ENCODE results near the gene HSPA1A. TPM values are rescaled to one million over a fixed set of nuclear protein-coding genes. Genes with fewer than 3 reads are reported as not detected.
A peak's percentile ranks its signal among the peaks of the same experiment; 100 is the strongest.

HSPA1A gene
- total and polyA plus RNA-seq, 9 of the 15 experiments (the other 6 are each of a cell fraction or from before 2014, with no cell fraction given), result 2.2 to 273 (median 107) TPM

DNA sequence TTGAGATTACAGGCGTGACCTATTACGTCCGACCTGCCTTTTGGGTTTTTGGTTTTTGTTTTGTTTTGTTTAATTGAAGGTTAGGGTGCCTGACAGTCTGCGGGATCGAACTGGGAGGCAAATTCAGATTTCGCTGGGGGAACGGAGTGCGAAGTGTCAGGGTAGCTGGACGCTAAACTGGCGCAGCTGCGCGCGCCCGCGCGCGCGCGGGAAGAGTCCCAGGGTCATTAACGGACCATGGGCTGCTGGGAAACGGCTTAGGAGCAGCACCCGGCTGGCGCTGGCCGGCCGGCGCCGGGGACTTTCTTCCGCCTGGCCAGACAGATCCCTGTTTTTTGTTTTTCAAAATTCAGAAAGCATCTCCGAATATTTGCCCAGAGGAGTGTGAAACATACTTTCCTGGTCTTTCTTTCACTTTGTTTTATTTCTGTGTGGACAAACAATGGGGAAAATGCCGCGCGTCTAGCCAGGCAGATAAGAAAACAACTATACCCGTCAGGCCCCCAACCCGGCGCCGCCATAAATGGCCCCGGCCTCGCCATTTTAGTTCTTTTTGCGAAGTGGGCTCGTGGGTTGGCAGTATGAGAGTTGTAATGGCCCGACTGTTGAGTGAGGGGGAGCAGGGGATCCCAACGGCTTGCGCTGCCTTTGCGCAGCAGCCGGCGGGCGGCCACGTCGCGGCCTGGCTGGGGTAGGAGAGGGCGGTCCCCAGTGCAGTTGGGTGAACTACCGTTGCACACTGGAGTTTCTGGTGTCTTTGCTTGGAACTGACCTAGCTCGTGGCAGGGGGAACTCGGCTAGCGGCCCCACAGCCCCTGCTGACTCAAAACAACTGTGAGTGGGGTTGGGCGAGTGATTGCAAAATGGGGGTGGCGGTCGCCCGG, 19.3 kb downstream of the HSPA1A start (continued):
- TF ChIP-seq HNRNPLL (IDR thresholded peaks at IDR 0.05; ENCODE audit: low read depth, low read length, poor library complexity, severe bottlenecking) (peak; percentile 87), RNF2 (IDR thresholded peaks at IDR 0.05) (peak; percentile 77; the same call in 1 of the 2 replicates), GTF2A2 (tag; IDR thresholded peaks at IDR 0.05) (peak; percentile 97), NEUROD1 (IDR thresholded peaks at IDR 0.05; ENCODE audit: borderline replicate concordance, low read depth, low read length, partially characterized antibody) (peak; percentile 28), ZNF583 (CRISPR knock-in tag; IDR thresholded peaks at IDR 0.05) (peak; percentile 93), ZBED1 (IDR thresholded peaks at IDR 0.05) (peak; percentile 90), ZNF224 (CRISPR knock-in tag; IDR thresholded peaks at IDR 0.05) (peak; percentile 87), ETV6 (IDR thresholded peaks at IDR 0.05; ENCODE audit: borderline replicate concordance in 1 of 2, low read depth in 2 of 2, low read length in 1 of 2) (peak in 1 of 2 experiments; percentile 49; a peak in 1 of 4 replicates), ETV6 (CRISPR knock-in tag; IDR thresholded peaks at IDR 0.05; ENCODE audit: borderline replicate concordance) (peak; percentile 47; the same call in 1 of the 2 replicates), ZBTB17 (CRISPR knock-in tag; IDR thresholded peaks at IDR 0.05) (peak; percentile 90), ETS2 (tag; IDR thresholded peaks at IDR 0.05; ENCODE audit: borderline replicate concordance, poor library complexity, severe bottlenecking) (no peak), ZBTB1 (CRISPR knock-in tag; IDR thresholded peaks at IDR 0.05; ENCODE audit: borderline replicate concordance, low read depth) (peak; percentile 91), ZNF76 (CRISPR knock-in tag; IDR thresholded peaks at IDR 0.05; ENCODE audit: borderline replicate concordance) (peak; percentile 94), KLF6 (CRISPR knock-in tag; IDR thresholded peaks at IDR 0.05; ENCODE audit: borderline replicate concordance) (no peak; the same call in 1 of the 2 replicates)
- TF ChIP-seq, protein P1, sequence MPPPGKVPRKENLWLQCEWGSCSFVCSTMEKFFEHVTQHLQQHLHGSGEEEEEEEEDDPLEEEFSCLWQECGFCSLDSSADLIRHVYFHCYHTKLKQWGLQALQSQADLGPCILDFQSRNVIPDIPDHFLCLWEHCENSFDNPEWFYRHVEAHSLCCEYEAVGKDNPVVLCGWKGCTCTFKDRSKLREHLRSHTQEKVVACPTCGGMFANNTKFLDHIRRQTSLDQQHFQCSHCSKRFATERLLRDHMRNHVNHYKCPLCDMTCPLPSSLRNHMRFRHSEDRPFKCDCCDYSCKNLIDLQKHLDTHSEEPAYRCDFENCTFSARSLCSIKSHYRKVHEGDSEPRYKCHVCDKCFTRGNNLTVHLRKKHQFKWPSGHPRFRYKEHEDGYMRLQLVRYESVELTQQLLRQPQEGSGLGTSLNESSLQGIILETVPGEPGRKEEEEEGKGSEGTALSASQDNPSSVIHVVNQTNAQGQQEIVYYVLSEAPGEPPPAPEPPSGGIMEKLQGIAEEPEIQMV (tag; conservative IDR thresholded peaks at IDR 0.05; ENCODE audit: low read depth), result peak; percentile 57
- TF ChIP-seq, protein P2, sequence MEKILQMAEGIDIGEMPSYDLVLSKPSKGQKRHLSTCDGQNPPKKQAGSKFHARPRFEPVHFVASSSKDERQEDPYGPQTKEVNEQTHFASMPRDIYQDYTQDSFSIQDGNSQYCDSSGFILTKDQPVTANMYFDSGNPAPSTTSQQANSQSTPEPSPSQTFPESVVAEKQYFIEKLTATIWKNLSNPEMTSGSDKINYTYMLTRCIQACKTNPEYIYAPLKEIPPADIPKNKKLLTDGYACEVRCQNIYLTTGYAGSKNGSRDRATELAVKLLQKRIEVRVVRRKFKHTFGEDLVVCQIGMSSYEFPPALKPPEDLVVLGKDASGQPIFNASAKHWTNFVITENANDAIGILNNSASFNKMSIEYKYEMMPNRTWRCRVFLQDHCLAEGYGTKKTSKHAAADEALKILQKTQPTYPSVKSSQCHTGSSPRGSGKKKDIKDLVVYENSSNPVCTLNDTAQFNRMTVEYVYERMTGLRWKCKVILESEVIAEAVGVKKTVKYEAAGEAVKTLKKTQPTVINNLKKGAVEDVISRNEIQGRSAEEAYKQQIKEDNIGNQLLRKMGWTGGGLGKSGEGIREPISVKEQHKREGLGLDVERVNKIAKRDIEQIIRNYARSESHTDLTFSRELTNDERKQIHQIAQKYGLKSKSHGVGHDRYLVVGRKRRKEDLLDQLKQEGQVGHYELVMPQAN (IDR thresholded peaks at IDR 0.05; ENCODE audit: borderline replicate concordance), result peak; percentile 93
- TF ChIP-seq, protein P3, sequence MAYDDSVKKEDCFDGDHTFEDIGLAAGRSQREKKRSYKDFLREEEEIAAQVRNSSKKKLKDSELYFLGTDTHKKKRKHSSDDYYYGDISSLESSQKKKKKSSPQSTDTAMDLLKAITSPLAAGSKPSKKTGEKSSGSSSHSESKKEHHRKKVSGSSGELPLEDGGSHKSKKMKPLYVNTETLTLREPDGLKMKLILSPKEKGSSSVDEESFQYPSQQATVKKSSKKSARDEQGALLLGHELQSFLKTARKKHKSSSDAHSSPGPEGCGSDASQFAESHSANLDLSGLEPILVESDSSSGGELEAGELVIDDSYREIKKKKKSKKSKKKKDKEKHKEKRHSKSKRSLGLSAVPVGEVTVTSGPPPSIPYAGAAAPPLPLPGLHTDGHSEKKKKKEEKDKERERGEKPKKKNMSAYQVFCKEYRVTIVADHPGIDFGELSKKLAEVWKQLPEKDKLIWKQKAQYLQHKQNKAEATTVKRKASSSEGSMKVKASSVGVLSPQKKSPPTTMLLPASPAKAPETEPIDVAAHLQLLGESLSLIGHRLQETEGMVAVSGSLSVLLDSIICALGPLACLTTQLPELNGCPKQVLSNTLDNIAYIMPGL (CRISPR knock-in tag; IDR thresholded peaks at IDR 0.05), result peak; percentile 96
- TF ChIP-seq, protein P4, sequence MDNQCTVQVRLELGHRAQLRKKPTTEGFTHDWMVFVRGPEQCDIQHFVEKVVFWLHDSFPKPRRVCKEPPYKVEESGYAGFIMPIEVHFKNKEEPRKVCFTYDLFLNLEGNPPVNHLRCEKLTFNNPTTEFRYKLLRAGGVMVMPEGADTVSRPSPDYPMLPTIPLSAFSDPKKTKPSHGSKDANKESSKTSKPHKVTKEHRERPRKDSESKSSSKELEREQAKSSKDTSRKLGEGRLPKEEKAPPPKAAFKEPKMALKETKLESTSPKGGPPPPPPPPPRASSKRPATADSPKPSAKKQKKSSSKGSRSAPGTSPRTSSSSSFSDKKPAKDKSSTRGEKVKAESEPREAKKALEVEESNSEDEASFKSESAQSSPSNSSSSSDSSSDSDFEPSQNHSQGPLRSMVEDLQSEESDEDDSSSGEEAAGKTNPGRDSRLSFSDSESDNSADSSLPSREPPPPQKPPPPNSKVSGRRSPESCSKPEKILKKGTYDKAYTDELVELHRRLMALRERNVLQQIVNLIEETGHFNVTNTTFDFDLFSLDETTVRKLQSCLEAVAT (IDR thresholded peaks at IDR 0.05), result peak; percentile 94 to 97
- TF ChIP-seq, protein P5, sequence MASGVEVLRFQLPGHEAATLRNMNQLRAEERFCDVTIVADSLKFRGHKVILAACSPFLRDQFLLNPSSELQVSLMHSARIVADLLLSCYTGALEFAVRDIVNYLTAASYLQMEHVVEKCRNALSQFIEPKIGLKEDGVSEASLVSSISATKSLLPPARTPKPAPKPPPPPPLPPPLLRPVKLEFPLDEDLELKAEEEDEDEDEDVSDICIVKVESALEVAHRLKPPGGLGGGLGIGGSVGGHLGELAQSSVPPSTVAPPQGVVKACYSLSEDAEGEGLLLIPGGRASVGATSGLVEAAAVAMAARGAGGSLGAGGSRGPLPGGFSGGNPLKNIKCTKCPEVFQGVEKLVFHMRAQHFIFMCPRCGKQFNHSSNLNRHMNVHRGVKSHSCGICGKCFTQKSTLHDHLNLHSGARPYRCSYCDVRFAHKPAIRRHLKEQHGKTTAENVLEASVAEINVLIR (CRISPR knock-in tag; IDR thresholded peaks at IDR 0.05), result peak; percentile 62; the same call in 1 of the 2 replicates
